Heart left ventricle (tissue), 16 donors: ENCODE data around the gene SLX4IP. TPM values are rescaled to one million over a fixed set of nuclear protein-coding genes. Genes with fewer than 3 reads are reported as not detected.

Source experiments
- ATAC-seq, 4 donors: fragments of 200-7000 bp; cut with Tn5 transposase; one replicate each; pipeline ENCODE4 v1.9.1; 2020 to 2022; ENCODE audit warnings: moderate library complexity in 4 of 4, mild to moderate bottlenecking in 3 of 4, moderate number of reproducible peaks in 1 of 4
- DNase-seq, 5 donors: peaks; one replicate each; pipeline ENCODE4 v3.0.0-alpha.2; 2020
- H3K27ac ChIP-seq, 12 donors: fragments of 200-600 bp; sonication (generic) in 4 of 12; one replicate each; pipeline versions ENCODE4 v1.5.0 to v1.8.0; 2016 to 2022; ENCODE audit warnings: mild to moderate bottlenecking in 2 of 12
- H3K27me3 ChIP-seq, 9 donors: fragments of 200-600 bp; sonication (generic) in 2 of 9; one replicate each; pipeline versions ENCODE4 v1.5.1 to v1.8.0; 2016 to 2022; ENCODE audit warnings: mild to moderate bottlenecking in 3 of 9
- H3K36me3 ChIP-seq, 9 donors: fragments of 200-600 bp; sonication (generic) in 2 of 9; one replicate each; pipeline versions ENCODE4 v1.5.0 to v1.8.0; 2018 to 2022; ENCODE audit warnings: mild to moderate bottlenecking in 2 of 9
- H3K4me1 ChIP-seq, 12 donors: fragments of 200-600 bp; sonication (generic) in 4 of 12; one replicate each; pipeline versions ENCODE4 v1.5.0 to v1.8.0; 2016 to 2022; ENCODE audit warnings: mild to moderate bottlenecking in 3 of 12
- H3K4me3 ChIP-seq, 12 donors: fragments of 200-600 bp; sonication (generic) in 4 of 12; one replicate each; pipeline versions ENCODE4 v1.5.0 to v1.8.0; 2017 to 2022; ENCODE audit warnings: mild to moderate bottlenecking in 9 of 12, moderate library complexity in 4 of 12
- H3K9me3 ChIP-seq, 12 donors: fragments of 200-600 bp; sonication (generic) in 4 of 12; one replicate each; pipeline versions ENCODE4 v1.5.0 to v1.8.0; 2016 to 2022; ENCODE audit warnings: mild to moderate bottlenecking in 1 of 12
- CTCF ChIP-seq, 12 donors: fragments of 200-600 bp; sonication (generic) in 4 of 12; IDR thresholded peaks; one replicate each; pipeline versions ENCODE4 v1.5.0 to v1.8.0; 2018 to 2022; ENCODE audit warnings: antibody characterized with exemption in 12 of 12, mild to moderate bottlenecking in 5 of 12
- POLR2A ChIP-seq, 2 donors: fragments of 450-650 bp; IDR thresholded peaks; one replicate each; pipeline ENCODE4 v1.6.1; 2017; ENCODE audit warnings: antibody characterized with exemption in 2 of 2, mild to moderate bottlenecking in 2 of 2, moderate library complexity in 2 of 2
- WGBS, 4 donors: extraction: QIAGEN DNeasy Blood & Tissue Kit in 2 of 4; methylation state at CpG; one replicate each; pipeline versions ENCODE4 v1.1.5 to v1.1.7; 2013 to 2018; 5-methylcytosine and 5-hydroxymethylcytosine counted together
- intact Hi-C, 10 donors: fragments of 100-400 bp; cut with DNase I; formaldehyde crosslinking; loops; one replicate each; pipeline versions ENCODE4 v1.11.1 to v1.14.2; 2022
- polyA plus RNA-seq, 2 donors: library from polyadenylated mRNA; stranded (reverse); fragments of 200-250 nt; gene quantifications; one replicate each; pipeline ENCODE4 v1.2.3, GENCODE V29; 2013
- total RNA-seq, 9 donors: library from RNA; depleted of rRNA in 2 of 9; stranded (reverse); fragments of >200 nt in 2 of 9; fragmentation: NEBNext Ultra II Directional in 3 of 9; extraction: Animal tissue kit (Norgen Biotek cat#: 25700) in 3 of 9; gene quantifications; one replicate each; pipeline versions ENCODE4 v1.1.0 to v1.2.4, GENCODE V29; 2016 to 2023
- donor health status: ischemic (EF 13 %, LVEDD 7.1; RV severe dilation, severe dysfunction).
- donor health status: healthy with polysubstance abuse.
- donor health status: DM: no; HTN: yes; CAD: no.
- donor health status: DM: no; HTN: no; CAD: no.
- donor health status: ischemic (EF 25% LVEDD 6.9; RV normal size, moderate dysfunction).
- donor health status: ischemic (EF 25% LVEDD 5.7; RV mildly dilated, moderate dysfunction).
- donor health status: healthy.
- donor health status: DM: yes; HTN: yes; CAD: no.
- donor health status: ischemic (EF 35%, LVEDD 5.7; RV mildly dilated, moderate dysfunction).
- donor health status: nonischemic (EF 11% LVEDD 7.7; RV severe dilation, severe dysfunction).
- donor health status: DM: yes; HTN: yes; CAD: no.
- donor health status: PGD.
- donor health status: ischemic (EF 29% LVEDD 5.4; RV normal size, mild dysfunction).
- donor health status: nonischemic (EF 23%, LVEDD 6.1; RV moderate dilation, normal function).

SLX4IP gene
- total and polyA plus RNA-seq, 11 donors: 1.1 to 4.3 (median 2.4) TPM

DNA sequence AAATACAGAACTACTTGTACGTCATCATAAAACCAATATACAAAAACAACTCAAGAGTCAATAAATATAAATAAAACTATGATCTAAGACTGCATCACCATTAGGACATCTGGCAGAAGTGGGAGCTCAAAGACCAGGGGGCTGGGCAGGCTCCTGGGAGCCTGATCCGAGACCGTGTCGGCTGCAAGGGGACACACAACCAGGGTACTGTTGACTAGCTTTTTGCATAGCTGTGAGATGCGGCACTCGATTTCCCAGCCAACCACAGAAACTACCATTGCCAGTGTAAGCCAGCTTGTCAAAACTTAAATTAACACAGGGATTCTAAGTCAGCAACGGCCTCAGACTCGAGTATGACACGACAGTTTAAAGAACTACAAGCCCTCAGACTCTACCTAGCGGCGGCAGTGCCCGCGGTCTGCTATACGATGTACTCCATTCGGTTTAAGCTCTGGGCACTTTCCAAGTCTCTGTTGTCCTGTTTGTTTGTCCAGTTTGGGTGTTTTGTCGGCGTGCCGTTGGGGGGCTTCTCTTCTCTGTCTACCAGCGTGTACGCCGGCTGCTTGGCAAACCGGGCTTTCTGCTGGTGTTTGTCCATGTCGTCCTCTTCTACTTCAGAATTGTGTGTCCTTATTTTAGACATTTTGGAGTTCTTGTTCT, 204.1 kb downstream of the SLX4IP start:
- H3K27me3 ChIP-seq: no peaks in the 10 kb centered on the region
- peaks cover 0 to 71% (median 61%) of the 10 kb centered on the region in 9 donors for H3K36me3 ChIP-seq
- intact Hi-C loops: loop anchor here in 2 of 10 donors (5.0 kb wide), 2 partner anchors 57 to 82 kb away; no protein-coding TSS in a partner anchor
- TF ChIP-seq CTCF (IDR thresholded peaks at IDR 0.05) (no peak), POLR2A (IDR thresholded peaks at IDR 0.05) (no peak)
- no peaks in the 10 kb centered on the region for H3K9me3 ChIP-seq
- WGBS, 4 donors: 84 to 90% (median 87%) methylated on average over 23 of the region's 23 CpGs
- H3K27ac ChIP-seq: peak overlapping the region in 10 of 12 donors; percentile 27 to 81 (median 50)
- DNase-seq (no peak), ATAC-seq (peak in 1 of 4 donors; percentile 35)
- H3K4me1 ChIP-seq: peaks cover 7 to 81% (median 47%) of the 10 kb centered on the region in 12 donors
- H3K4me3 ChIP-seq: peak overlapping the region in 1 of 12 donors; percentile 20

GRCh38 chr20:10639737-10640556, 204.8 kb downstream of the SLX4IP start:
- DNase-seq (peak in 2 of 5 donors; percentile 46 to 54), ATAC-seq (peak in 3 of 4 donors; percentile 47 to 56 (median 55))
- intact Hi-C loops: loop anchor here in 2 of 10 donors (5.0 kb wide), 2 partner anchors 58 to 83 kb away; no protein-coding TSS in a partner anchor
- WGBS, 4 donors: 62 to 72% (median 66%) methylated on average over 16 to 18 of the region's 18 CpGs
- H3K4me3 ChIP-seq: no peak overlapping the region
- H3K9me3 ChIP-seq: no peaks in the 10 kb centered on the region
- peaks cover 8 to 80% (median 42%) of the 10 kb centered on the region in 12 donors for H3K4me1 ChIP-seq
- no peak for TF ChIP-seq POLR2A (IDR thresholded peaks at IDR 0.05)
- no peak for TF ChIP-seq CTCF (IDR thresholded peaks at IDR 0.05)
- H3K36me3 ChIP-seq: peaks cover 0 to 79% (median 69%) of the 10 kb centered on the region in 9 donors
- peak overlapping the region in 11 of 12 donors; percentile 9 to 81 (median 44) for H3K27ac ChIP-seq
- H3K27me3 ChIP-seq: no peaks in the 10 kb centered on the region

- H3K4me1 ChIP-seq: peaks cover 6 to 81% (median 37%) of the 10 kb centered on the region in 12 donors
- H3K4me3 ChIP-seq: no peak overlapping the region
- H3K27ac ChIP-seq: peak overlapping the region in 2 of 12 donors; percentile 66 to 81
- peaks cover 0 to 88% (median 78%) of the 10 kb centered on the region in 9 donors for H3K36me3 ChIP-seq
- ATAC-seq (no peak), DNase-seq (no peak)
- 85 to 91% (median 90%) methylated on average over 12 of the region's 12 CpGs for WGBS, 4 donors
- no peaks in the 10 kb centered on the region for H3K9me3 ChIP-seq
- TF ChIP-seq CTCF (IDR thresholded peaks at IDR 0.05) (no peak), POLR2A (IDR thresholded peaks at IDR 0.05) (no peak)
- no peaks in the 10 kb centered on the region for H3K27me3 ChIP-seq
- intact Hi-C loops: no loop called here
Observed at GRCh38 chr20:10640897-10641296, 205.8 kb downstream of the SLX4IP start.

DNA sequence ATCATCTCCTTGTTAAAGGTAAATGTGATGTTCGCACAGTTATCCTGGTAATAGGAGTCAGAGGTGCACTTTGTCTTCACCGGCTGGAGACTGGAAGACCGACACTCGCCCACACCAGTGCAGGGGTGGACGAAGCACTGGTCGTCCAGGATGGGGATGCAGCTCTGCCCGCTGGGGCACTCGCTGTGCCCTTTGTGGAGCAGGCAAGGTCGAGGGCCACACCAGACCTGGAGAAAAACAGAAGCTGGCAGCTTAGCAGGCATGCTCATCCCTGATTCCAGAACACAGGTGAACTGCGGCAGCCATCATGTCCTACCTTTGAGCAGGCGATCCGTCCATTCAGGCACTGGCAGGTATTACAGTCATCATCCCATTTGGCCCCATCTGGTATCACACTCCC, 206.4 kb downstream of the SLX4IP start:
- H3K9me3 ChIP-seq: no peaks in the 10 kb centered on the region
- H3K27me3 ChIP-seq: no peaks in the 10 kb centered on the region
- TF ChIP-seq CTCF (IDR thresholded peaks at IDR 0.05) (no peak), POLR2A (IDR thresholded peaks at IDR 0.05) (no peak)
- H3K4me3 ChIP-seq: no peak overlapping the region
- DNase-seq (no peak), ATAC-seq (no peak)
- H3K27ac ChIP-seq: no peak overlapping the region
- peaks cover under 1 to 79% (median 31%) of the 10 kb centered on the region in 12 donors for H3K4me1 ChIP-seq
- intact Hi-C loops: no loop called here
- peaks cover 0 to 94% (median 84%) of the 10 kb centered on the region in 9 donors for H3K36me3 ChIP-seq
- WGBS, 4 donors: 94 to 96% (median 95%) methylated on average over 12 of the region's 12 CpGs
